NCI-H1417 treated with DMSO at 0.1 percent for 48 hours (cell line): ENCODE results near the gene C4orf33.
A peak's percentile ranks its signal among the peaks of the same experiment; 100 is the strongest.

ENCODE experiments used
- DNase-seq: peaks from one replicate; lab custom pipeline; 2025; lab: John Stamatoyannopoulos, UW

The C4orf33 gene

DNA sequence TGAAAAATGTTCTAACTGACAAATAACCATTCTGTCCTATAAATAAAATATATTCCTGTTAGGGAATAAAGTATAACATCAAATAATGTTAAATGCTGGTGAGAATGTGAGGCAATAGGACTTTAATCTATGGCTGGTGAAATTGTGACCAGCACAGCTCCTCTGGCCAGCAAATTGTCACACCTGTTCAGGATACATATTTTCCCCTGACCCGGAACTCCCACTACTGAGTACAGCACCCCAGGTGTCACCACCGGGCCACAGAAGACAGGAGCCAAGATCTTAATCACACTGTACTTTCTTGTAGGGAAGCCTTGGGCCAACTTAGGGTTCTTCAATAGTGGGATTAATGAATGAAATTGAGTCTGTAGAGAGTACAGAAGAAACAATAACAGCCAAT is 33.2 kb downstream of the C4orf33 start:
- DNase-seq, result no peak

GRCh38 chr4:129131343-129131742 is 35.4 kb downstream of the C4orf33 start:
- DNase-seq, result no peak

DNA sequence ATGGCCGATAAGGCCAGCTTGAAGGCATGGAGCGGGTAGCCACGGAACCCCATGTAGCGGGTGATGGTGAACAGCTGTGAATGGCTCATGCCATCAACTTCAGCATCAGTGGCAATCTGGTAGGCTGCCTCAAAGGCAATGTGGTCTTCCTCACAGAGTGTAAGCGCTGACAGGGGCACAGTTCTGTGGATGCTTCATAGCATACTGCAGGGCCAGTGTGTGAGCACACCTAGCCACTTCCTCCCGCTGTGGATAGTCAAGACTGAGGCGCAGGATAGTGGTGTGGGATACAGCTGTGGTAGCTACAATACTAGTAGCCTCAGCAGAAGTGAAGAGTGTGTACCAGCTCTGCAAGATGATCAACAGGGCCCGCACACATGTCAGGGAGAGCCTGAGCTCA is 40.5 kb downstream of the C4orf33 start:
- no peak for DNase-seq

DNA sequence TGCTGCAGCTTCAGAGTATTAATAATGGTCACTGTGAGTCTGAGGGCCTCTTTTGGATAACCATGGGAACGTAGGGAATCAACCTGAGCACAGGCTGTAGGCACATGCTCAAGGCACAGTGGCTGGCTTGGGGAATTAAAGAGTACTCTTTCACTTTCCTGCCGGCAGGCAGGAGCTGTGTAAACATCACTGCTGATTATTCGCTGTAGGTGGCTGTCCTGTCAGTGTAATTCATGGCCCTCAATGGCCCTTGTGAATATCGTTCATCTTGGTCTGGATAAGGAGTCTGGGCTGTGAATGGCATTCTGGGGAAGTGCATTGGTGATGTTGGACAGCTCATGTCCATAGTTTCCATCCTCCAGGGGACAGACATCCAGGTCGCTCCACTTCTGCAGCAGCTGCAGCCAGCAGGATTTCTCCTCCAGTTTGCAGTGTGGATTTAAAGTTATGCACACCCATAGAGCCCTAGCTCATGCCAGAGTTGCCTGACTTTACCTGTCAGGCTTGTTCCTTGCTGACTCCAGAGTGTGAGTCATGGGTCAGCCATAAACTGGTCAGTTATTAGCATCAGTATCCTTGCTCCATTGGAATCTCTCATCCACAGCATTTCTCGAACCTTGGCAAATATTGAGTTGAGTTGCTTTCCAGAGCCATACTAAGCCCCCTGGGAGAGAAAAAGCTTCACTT is 43.0 kb downstream of the C4orf33 start:
- DNase-seq, result peak; percentile 62

- no peak for DNase-seq
Measured at GRCh38 chr4:129140521-129140920, 44.6 kb downstream of the C4orf33 start.

- no peak for DNase-seq
Measured at GRCh38 chr4:129143359-129143758, 47.4 kb downstream of the C4orf33 start.

DNA sequence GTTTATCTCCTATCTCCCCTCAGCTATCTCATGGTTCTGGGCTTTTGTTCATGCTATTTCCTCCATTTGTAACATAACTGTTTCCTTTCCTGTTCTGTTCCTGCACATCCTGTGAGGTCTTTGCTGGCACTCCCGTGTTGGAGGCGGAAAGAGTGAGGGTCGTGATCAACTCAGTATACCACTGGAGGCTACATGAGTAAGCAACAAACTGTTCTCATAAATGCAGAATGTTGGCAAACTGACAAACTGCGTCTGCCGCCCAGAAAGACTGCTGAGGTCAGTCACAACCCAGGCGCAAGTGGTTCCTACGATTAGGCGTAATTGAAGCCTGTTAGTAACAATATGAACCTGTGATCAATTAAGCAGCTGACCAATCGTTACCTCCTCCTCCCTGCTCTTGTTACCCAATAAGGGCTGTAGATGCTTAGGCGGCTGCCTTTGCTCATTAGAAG is 48.8 kb downstream of the C4orf33 start:
- no peak for DNase-seq

DNA sequence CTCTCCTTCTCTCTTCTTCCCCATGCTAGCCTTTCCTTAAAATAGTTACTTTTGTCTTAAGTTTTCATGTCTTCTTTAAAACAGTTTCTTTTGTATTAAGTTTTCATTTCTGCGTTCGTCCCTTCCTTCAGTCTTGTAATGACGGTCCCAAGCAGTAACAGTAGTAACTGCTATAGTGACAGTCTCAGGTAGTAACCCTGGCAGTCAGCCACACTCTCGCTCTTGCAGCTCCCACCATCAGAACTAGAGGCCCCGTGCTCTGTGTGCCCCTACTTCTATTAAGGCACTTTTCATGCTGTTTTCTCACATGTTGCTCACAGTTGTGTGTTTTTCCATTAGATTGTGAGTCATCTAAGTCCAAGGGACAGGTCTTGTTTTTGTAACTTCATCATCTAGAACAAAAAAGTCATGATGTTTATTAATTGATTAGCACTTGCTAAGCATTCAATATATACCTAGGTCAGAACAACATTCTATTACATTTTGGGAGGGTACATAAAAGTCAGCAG is 49.3 kb downstream of the C4orf33 start:
- no peak for DNase-seq

DNA sequence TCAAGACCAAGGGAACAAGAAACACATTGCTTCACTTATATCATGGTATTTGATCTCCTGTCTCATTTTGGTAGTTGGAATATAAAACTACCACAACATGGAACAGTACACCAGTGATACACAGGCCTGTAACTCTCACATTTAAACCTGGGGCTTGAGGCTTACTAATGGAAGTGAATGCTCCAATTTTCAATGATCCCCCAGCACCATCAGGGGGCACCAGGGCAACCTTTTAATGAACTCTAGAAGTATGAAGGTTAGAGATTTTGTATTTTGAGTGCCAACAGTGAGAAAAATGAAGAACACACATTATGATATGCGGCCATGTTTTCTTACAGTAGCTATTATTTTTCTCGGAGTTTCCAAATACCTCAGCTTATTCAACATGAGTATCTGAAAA is 50.7 kb downstream of the C4orf33 start:
- DNase-seq, result no peak

DNA sequence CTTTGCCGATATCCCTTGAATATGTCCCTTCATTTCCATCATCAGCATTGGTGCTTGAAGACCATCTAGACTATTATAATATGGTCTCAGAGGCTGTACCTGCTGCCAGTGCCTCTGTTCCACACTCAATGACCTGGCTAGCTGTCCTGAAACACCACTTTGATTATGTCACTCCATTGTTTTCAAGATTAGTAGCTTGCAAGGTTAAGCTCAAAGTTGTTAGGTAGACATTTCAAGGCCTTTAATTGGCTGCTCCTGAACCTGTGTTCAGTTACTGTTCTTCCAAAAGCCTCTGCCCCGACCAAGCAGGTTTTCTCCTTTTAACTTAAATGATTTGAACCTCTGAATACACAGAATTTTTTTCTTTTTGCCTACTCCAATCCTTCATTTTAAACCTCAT is 52.9 kb downstream of the C4orf33 start:
- DNase-seq, result no peak

GRCh38 chr4:129149906-129150305 is 54.0 kb downstream of the C4orf33 start:
- no peak for DNase-seq

DNA sequence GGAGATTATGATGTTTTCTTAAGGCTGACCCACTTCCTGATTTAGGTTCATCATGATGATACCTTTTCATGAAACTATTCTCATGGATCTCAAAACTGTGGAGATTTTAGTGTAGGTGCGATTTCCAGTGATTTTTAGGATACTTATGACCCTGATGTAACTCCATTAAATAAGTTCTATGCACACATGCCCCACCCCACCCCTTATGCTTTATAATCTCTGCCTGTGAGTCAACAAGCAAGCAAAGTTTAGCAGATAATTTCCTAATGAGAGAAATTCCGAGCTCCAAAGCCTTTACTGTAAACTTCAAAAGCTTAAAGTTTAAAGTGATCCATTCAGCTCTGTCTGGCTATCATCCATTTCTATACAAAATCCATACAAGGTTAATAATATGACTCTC is 56.4 kb downstream of the C4orf33 start:
- no peak for DNase-seq

- no peak for DNase-seq
Measured at GRCh38 chr4:129153700-129154099, 57.7 kb downstream of the C4orf33 start.

DNA sequence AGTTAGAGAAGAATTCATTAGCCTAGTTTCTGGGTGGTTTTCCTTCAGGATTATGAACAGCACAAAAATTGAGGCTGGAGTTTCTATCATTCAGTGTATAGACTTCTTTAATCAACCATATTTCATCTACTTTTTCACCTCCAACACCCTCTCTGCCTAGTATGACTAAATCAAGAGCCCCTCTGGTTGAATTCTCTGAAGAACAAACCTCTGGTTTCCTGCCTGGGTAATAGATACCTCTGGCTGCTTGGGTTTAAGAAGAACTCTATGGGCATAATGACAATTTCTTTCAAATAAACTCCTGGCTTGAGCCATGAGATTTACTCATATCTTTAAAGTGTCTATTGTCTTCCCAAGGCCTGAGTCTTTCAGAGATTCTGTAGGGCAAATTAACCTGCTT is 66.5 kb downstream of the C4orf33 start:
- no peak for DNase-seq

DNA sequence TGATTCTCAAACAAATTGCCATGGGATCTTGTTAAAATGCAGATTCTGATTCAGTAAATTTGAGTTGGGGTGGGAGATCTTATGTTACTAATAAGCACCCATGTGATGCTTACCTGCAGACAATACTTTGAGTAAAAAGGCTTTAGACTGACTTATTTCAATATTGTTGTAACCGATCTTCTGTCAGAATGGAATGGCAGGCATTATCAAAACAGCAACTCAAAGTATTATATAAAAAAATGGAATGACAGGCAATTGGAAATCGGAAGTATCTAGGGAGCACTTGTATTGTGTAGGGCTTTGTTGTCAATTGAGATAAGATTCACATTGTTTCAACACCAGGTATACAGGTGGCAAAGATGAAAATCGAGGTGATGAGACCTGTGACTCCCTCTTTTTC is 67.5 kb downstream of the C4orf33 start:
- DNase-seq, result no peak

DNA sequence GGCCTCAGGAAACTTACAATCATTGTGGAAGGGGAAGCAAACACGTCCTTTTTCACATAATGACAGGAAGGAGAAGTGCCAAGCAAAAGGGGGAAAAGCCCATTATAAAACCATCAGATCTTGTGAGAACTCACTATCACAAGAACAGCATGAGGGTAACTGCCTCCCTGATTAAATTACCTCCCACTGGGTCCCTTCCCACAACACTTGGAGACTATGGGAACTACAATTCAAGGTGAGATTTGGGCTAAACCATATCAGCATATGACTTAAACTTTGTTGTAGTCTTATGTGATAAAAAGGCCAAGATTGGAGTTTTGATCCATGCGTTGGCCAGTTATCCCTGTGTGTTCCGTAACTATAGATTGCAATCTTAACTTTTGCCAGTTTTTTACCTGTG is 68.3 kb downstream of the C4orf33 start:
- no peak for DNase-seq
